NCI-H1436 treated with DMSO at 0.1 percent for 48 hours (cell line): ENCODE measurements around the gene GAS7.

Experiments used
- DNase-seq: peaks from one replicate; lab custom pipeline; 2025; lab: John Stamatoyannopoulos, UW

The GAS7 gene

DNA sequence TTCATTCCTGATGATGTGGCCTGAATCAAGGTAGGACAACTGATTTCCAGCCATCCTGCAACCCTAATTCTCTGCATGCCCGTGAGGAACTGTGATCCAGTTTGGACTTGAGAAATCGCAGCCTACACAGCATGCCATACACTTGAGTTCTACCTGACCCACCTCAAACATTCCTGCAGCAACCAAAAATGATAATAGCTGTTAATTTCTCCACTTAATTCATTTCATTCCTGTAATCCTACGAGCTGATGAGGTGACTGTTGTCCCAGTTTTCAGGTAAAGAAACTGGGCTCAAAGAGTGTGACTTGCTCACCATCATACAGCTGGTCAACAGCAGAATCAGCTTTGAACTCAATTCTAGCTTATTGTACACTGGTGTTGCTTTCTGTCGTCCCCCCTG lies 2.2 kb upstream of the GAS7 start:
- no peak for DNase-seq

DNA sequence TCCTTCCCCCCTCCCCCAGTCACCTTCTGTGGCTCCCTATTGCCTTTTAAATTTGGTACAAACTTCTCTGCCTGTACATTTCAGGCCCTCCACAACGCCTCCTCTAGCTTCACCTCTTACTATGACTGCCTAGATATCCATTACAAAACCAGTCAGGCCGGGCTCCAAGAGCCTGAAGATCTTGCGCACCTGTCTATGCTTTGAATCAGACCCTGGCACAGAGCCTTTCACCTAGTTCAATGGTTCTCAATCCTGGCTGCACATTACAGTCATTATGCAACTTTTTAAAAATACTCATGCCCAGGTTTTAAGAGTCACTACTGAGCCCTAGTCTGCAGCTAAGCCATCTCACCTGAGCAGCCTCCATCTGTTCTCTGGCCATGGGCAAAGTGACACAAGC lies 1.6 kb upstream of the GAS7 start:
- no peak for DNase-seq

DNA sequence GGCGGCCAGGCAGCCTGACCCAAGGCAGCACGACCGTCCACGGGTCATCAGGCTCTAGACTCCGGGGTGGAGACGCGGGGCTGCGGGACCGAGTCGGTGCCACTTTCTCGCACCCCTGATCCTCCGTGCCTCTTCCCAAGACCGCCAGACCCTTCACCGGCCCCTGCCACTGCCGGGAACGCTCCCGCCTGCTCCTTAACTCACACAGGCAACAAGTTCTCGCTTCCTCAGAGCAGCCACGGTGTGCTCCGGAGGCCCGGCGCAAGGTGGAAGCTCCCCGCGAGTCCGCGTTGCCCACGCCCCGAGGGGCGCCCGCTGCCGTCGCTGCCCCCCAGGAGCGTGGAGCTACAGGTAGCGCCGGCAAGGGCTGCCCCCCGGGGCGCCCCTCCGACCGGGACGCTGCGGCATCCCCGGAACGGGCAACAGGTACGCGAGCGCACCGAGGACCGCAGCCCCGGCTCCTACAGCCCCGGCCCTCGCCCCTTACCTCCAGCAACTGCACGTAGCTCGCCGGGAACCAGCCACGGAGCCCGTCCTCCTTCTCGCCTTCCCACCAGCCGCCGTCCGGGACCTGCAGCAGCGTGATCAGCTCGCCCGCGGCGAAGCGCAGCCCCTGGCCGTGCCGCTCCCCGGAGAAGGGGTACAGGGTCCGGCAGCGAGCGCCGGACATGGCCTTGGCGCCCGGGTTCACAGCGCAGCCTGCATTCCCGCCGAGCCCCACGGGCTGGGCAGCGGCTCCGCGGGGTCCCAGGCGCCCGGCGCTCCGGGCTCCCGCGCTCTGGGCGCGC lies 491 bp downstream of the GAS7 start:
- DNase-seq, result no peak

DNA sequence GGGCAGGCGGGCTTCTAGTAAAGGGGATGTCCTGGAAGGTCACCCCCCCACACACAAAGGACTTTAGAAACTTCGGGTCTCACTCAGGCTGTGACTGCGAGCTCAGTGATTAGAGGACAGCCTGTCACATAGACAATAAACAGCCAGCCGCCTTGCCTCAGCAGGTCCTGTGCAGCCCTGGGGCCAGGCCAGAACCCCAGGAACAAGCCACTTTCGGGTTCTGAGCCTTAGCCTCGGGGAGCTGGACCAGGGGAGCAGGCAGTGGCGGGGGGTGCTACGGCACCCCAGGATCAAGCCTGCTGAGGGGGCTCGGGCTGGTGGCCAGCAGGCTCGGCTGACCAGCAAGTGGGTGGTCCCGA lies 1.1 kb downstream of the GAS7 start:
- DNase-seq, result no peak

DNA sequence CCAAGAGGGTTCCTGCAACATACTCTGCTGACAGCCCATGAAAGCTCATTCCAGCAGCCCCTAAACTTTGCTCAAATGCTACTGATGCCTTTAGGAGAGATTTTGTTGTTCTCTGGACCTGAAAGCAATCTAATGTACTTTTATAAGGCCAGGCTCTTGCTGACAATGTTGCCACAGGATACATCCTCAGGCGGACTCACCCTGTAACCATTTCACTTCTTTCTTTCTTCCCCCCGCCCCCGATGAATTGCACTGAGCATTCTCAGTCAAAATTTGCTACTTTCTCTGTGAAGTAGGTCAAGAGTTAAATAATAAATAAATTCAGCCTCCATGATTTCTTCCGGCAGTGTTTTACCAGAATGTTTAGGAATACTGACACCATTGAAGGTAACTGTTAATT lies 1.5 kb downstream of the GAS7 start:
- no peak for DNase-seq

DNA sequence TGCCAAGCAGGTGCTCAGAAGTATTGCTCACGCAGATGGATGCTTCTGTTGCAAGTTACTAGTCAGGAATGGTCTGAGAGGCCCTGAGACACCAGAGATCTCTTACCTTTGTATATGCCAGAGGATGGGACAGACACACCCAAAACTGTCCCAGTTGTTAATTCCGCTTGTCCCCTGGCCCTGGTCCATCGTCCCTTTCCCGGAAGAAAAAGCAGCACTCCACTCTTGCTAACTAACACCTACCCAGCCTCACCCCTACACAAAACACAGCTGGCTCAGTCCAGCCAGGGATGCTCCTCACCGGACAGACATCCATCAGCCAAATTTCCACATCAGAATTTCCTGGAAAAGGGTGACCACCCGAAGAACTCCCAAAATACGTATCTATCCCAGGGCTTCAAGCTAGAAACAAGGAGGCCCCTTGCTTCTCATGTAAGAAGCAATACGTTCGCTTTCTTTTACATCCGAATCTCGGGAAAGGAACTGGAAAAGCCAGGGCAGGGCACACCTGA lies 2.0 kb downstream of the GAS7 start:
- DNase-seq, result no peak

DNA sequence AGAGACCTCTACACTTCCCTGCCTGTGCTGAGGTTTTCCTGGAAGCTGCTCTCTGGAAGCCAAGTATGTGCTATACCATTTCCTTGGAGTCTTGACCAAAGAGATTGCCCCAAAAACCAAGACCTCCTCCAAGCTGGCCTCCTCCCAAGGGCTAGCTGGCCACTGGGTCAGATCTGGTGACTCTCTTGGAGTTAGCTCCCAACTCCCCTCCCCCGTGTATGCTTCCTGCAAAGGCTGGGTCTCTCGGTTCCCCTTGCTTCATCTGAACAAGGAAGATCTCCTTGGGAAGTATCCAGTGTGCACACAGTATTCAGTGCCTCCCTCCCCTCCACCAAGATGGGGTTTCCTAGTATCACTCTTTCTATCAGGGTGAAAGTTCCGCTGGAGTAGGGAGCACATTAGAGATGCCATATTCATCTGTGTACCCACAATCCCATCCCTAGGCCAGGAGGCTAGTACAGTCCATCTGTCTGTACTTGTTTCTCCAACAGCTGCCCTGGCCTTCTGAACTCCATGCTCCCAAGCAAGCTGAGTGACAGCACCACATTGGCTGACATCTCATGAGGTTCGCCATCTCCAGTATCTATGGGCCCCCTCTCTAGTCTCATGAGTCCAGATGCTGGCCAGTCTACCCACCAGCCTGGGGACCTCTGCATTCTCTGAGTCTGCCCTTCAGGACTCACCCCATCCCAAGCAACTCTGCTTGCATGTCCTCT lies 3.2 kb downstream of the GAS7 start:
- DNase-seq, result no peak

DNA sequence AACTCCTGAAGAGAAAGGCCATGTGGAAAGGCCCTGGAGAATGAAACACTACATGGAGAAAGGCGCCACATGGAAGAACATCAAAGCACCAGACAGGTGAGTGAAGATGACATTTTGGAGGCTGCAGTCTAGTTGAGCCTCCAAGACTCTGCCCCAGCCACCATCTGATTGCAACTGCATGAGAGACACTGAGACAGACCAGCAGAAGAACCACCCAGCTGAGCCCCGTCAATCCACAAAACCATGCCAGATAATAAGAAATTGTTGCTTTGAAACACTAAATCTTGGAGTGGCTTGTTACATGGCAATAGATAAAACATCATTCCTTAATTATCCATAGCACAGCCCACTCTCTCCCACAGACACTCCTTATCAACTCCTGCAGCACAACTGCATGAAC lies 4.8 kb downstream of the GAS7 start:
- no peak for DNase-seq

DNA sequence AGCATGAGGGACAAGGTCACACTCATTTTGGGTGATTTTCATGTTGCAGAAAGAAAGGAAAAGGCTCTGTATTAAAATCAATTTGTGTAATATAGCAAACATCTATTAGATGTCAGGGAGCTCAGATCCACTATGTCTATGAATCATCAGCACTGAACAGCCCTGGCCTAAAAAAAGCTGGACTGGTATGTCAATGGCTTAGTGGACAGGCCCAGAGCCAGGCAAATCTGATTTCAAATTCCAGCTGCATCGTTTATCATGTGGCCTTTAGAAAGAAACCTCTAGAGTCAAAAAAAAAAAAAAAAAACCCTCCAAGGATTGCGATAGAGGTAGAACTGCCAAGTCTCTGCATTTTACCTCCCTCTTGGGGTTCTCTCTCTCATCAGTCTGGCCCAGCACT lies 5.4 kb downstream of the GAS7 start:
- no peak for DNase-seq

DNA sequence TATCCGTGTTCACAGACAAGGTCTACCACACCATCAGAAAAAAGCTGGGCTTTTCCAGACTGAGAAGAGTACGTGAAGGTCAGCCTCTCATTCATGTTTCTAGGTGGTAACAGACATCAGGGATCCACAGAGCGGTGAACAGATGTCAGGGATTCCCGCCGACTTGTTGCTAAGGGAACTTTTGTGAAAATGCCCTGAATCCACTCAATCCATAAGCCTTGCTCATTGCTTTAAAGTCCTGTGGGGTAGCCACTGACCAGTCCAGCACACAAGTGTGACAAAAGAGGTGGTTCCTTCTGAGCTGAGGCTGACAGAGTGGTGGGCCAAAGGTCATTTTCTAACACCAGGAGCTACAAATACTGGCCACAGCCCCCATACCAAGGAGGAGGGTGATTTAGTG lies 5.9 kb downstream of the GAS7 start:
- DNase-seq, result no peak

DNA sequence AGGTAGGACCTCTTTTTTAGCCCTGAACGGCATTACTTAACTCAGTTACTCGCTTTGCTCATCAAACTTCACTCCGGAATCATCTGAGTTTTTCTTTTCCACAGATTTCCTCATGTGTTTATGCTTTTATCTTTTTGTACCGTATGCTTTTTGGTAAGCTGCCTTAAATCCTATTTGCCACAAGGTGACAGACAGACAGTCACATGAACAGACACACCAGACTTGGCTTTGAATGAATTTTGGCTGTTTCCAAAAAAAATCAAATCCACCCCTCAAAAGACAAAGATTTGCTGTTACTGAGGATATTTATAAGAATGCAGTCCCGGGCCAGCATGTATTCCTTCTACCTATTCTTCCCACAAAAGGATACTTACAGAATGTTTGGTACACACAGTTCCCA lies 10.9 kb downstream of the GAS7 start:
- DNase-seq, result no peak

DNA sequence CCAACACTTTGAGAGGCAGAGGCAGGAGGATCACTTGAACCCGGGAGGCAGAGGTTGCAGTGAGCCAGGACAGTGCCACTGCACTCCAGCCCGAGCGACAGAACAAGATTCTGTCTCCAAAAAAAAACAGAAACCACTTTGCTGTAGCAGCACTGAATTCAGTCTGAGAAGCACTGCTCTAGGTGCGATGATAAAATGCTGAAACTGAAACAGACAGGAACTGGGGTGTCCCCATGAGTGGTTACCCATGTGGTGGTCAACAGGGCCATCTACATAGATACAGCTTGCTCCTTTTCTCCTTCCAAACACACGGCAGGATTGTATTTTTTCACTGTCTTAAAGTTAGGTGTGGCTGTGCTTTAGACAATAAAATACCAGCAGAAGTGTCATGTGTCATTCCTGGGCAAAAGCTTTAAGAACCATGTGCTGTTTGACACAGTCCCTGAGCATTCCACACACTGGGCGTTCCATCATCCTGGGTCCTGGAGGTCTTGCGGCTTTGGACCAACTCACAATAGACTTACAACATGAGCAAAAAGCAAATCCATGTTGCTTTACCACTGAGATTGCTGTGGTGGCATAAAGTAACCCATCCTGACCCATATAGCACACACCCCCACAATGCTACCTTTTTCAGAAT lies 11.5 kb downstream of the GAS7 start:
- DNase-seq, result no peak

DNA sequence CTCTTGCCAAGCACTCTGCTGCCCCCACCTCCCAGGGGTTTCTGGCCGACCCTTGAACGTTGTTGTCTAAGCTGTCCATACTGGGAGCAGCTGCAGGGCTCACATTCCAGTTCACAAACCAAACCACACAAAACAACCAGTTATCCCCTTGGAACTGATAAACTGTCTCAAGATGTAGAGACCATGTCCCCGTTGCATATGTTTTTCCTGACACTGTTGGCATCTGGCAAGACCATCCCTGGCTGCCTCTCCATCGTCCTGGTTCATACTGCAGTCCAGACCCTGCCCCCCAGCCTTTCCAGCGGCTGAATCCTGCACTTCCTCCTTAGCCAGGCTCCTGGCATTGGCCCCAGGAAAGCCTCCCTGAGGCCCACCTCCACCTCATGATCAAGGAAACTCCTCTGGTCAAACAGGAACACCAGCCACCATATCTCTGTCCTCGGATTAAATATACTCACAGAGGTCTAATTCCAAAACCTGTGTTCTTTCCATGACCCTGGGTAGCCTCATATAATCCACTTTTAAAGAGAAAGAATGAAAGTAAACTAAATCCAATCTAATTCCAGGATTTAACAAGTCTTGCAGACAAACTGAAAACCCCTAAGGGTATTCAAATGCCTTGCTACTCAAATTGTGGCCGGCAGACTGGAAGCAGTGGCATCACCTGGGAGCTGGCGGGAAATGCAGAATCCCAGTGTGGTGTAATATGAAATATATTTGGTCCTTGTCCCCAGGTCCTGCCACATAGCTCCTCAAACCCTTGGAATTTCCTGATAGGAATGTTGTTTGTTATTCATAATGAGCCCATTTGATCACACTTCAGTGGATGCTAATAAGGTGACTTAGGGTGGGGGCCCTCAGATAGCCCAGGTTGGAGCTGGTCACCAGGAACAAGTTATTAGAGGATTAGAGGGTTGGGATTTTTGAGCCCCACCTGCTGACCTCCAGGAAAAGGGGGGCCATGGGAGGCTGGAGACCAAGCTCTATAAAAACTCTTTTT lies 14.2 kb downstream of the GAS7 start:
- DNase-seq, result no peak

DNA sequence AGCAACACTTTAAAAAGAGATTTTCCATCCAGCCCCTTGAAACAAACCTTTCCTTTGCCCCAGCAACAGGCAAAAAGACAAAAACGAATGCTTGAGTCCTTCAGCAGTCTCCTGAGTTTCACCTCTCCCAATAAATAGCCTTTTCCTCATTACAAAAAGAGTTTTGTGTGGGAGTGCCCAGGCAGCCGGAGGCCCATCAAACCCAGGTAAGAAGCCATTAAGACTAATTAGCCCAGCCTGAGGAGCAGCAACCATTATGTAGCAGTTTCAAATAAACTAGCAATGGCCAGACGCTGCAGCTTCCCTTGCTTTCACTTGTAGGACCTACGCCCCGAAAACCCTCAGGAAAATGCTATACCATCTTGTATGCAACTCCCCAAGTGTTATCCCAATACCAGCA lies 15.6 kb downstream of the GAS7 start:
- DNase-seq, result no peak

DNA sequence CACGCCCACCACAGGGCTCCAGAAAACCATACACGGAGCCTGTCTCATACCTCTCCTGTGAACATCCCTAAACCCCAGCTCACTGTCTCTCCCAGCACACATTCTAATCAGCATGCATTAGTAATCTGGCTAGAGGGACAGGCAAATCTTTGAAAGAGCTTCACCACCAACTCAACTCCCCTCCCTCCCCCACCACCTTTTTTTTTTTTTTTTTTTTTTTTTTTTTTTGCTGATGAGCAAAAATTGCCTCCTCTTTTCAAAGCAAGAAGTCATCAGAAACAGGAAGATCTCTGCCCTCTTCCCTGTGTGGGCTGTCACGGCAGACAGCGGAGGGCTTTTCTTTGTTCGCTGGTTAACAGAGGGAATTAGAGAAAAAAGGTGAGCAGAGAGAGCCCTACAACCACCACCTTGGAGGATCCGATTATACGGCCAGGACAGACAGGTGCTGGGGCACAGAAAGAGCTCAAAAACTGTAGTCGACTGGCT lies 19.9 kb downstream of the GAS7 start:
- no peak for DNase-seq

DNA sequence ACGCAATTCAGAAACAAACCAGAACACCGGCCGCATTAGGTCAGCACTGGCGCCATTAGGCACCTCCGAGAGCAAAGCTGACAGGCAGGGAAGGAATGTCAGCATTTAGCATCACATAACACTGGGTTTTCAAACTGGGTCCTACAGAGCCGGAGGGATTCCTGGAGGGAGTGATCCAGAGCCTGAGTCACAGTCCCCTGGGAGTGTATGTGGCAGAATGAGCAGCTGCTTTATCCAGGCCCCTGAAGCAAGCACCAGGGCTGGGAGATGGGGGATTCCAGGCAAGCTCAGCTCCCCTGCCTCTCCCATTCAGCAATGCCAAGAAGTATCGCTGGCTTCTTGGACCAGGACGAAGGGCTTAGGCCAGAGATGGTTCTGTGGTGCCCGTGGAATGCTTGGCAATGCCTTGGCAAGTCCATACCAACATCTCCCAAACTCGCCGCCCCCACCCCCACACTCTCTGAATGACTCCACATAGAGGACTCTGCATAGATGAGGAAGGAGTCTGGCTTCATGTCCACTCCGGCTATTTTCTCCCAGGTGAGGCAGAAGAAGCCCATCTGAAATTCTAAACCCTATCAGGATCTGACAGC lies 20.4 kb downstream of the GAS7 start:
- no peak for DNase-seq

DNA sequence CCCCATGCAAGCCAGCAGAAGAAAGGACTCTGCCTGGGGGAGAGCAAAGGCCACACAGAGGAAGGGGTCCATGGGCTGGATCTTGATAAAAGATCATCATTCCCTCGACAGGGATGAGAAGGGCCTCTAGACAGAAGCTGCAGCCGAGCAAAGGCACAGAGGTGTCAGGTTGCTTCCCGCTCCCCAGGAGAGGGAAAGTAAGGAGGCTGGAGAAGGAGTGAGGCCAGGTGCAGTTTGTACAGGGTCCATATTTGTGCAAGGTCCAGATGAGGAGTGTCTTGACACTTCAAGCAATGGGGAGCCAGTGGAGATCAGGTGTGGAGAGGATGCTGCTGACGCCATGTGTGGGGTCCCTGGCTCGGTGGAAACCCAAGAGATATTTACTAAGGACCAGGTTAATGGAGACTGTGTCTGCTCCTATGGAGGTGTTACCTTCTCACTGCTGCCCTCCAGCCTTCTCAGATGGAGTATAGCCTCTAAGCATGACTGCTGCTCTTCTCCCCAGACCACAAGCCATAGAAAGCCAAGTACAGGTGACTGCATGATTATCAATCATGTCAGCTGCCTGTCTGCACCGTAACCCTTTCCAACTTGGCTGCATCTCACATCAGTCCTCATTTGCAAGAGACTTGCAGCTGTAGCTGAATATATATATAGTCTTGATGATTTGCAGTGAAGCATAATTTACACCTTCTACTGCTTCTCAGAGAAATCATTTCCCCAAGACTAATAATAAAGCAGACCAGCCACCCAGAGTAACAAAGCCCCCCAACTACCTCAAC lies 21.1 kb downstream of the GAS7 start:
- no peak for DNase-seq

DNA sequence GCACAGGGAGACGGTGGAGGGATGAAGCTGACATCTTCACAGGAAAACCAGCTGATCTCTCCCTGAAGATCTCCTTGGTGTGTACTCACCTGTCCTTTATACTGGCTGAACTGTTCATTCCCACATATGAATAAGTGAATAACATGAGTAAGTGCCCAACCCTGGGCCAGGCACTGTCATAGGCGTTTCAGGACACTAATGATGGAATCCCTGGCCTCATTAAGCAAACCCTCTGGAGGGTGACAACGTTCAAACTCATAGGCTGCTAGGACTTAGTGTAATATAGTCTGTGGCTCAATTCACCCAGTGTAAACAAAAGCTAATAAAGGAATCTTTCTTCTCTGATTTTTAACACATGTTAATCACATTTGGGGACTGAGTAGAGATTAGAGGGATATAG lies 24.5 kb downstream of the GAS7 start:
- DNase-seq, result no peak

DNA sequence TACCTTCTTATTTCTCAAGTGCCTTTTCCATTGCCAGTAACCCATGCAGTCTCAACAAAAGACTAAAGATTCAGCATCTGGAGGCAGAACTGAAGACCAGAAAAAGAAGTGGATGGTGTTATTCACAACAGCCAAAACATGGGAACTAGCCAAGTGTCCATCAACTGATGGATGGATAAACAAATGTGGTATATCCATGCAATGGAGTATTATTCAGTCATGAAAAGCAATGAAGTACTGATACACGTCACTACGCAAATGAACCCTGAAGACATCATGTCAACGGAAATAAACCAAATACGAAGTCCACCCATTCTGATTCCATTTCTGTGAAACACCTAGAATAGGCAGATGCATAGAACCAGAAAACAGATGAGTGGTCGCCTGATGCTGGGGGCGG lies 25.6 kb downstream of the GAS7 start:
- no peak for DNase-seq

DNA sequence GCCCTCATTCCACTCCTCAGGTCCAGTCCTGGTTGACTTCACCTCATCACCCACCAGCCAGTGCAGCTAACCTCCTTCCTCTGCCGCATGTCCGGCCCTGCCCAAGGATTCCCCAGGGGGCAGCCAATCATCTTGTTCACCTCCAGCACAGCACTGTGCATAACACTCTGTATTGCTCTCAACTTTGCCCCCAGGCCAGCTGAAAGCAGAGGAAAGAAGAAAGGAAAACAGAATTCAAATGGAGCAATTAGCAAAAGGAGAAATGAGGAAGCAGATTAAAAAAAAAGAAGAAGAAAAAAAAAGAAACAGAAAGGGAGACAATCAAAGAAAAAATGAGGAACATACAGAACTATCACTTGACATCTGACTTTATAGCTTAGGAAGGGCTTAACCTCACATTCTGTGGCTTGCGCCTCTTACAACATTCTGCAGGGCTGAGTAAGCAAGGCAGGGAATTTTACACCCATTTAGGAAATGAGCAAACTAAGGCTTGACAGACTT lies 26.1 kb downstream of the GAS7 start:
- DNase-seq, result no peak
